ENCODE data around the gene DSP.

Gene DSP

GRCh38 chr6:7541175-7542064 lies at the start of gene DSP:
DSP (plus strand) TSS chr6:7541671; CDS start chr6:7541916, 245 bp downstream.
- Histone ChIP-seq H3K9me3 (ENCODE audit: control insufficient read depth, insufficient read depth, low read length) (no peaks in the 10 kb centered on the region), H3K4me1 (ENCODE audit: control insufficient read depth, insufficient read depth, low read length) (peaks cover 10% of the 10 kb centered on the region), H3K4me3 (ENCODE audit: low read depth, low read length) (peak within 1 kb of the TSS; percentile 69), H3K27me3 (ENCODE audit: control insufficient read depth, insufficient read depth, low read length) (peaks cover 39% of the 10 kb centered on the region), H3K9ac (ENCODE audit: low read depth, low read length) (peak within 1 kb of the TSS; percentile 70), H3K36me3 (ENCODE audit: control insufficient read depth, insufficient read depth, low read length) (no peaks in the 10 kb centered on the region)

- Histone ChIP-seq H3K9me3 (ENCODE audit: control insufficient read depth, insufficient read depth, low read length) (no peaks in the 10 kb centered on the region), H3K9ac (ENCODE audit: low read depth, low read length) (no peak overlapping the region), H3K4me1 (ENCODE audit: control insufficient read depth, insufficient read depth, low read length) (no peaks in the 10 kb centered on the region), H3K36me3 (ENCODE audit: control insufficient read depth, insufficient read depth, low read length) (no peaks in the 10 kb centered on the region), H3K27me3 (ENCODE audit: control insufficient read depth, insufficient read depth, low read length) (no peaks in the 10 kb centered on the region), H3K4me3 (ENCODE audit: low read depth, low read length) (no peak overlapping the region)
Measured at GRCh38 chr6:7493866-7494265, 47.6 kb upstream of the DSP start.

GRCh38 chr6:7494638-7495037 lies 46.8 kb upstream of the DSP start:
- Histone ChIP-seq H3K27me3 (ENCODE audit: control insufficient read depth, insufficient read depth, low read length) (no peaks in the 10 kb centered on the region), H3K9me3 (ENCODE audit: control insufficient read depth, insufficient read depth, low read length) (no peaks in the 10 kb centered on the region), H3K4me3 (ENCODE audit: low read depth, low read length) (no peak overlapping the region), H3K9ac (ENCODE audit: low read depth, low read length) (no peak overlapping the region), H3K36me3 (ENCODE audit: control insufficient read depth, insufficient read depth, low read length) (no peaks in the 10 kb centered on the region), H3K4me1 (ENCODE audit: control insufficient read depth, insufficient read depth, low read length) (no peaks in the 10 kb centered on the region)

GRCh38 chr6:7496266-7496875 lies 45.1 kb upstream of the DSP start:
- H3K36me3 ChIP-seq (ENCODE audit: control insufficient read depth, insufficient read depth, low read length) = no peaks in the 10 kb centered on the region
- no peaks in the 10 kb centered on the region for H3K9me3 ChIP-seq (ENCODE audit: control insufficient read depth, insufficient read depth, low read length)
- no peak overlapping the region for H3K9ac ChIP-seq (ENCODE audit: low read depth, low read length)
- no peaks in the 10 kb centered on the region for H3K27me3 ChIP-seq (ENCODE audit: control insufficient read depth, insufficient read depth, low read length)
- no peaks in the 10 kb centered on the region for H3K4me1 ChIP-seq (ENCODE audit: control insufficient read depth, insufficient read depth, low read length)
- no peak overlapping the region for H3K4me3 ChIP-seq (ENCODE audit: low read depth, low read length)

GRCh38 chr6:7500752-7501282 lies 40.7 kb upstream of the DSP start:
- H3K36me3 ChIP-seq (ENCODE audit: control insufficient read depth, insufficient read depth, low read length) = no peaks in the 10 kb centered on the region
- no peaks in the 10 kb centered on the region for H3K9me3 ChIP-seq (ENCODE audit: control insufficient read depth, insufficient read depth, low read length)
- H3K4me3 ChIP-seq (ENCODE audit: low read depth, low read length) = no peak overlapping the region
- H3K27me3 ChIP-seq (ENCODE audit: control insufficient read depth, insufficient read depth, low read length) = no peaks in the 10 kb centered on the region
- H3K4me1 ChIP-seq (ENCODE audit: control insufficient read depth, insufficient read depth, low read length) = peaks cover 12% of the 10 kb centered on the region
- H3K9ac ChIP-seq (ENCODE audit: low read depth, low read length) = no peak overlapping the region

GRCh38 chr6:7502743-7503142 lies 38.7 kb upstream of the DSP start:
- no peaks in the 10 kb centered on the region for H3K27me3 ChIP-seq (ENCODE audit: control insufficient read depth, insufficient read depth, low read length)
- no peak overlapping the region for H3K4me3 ChIP-seq (ENCODE audit: low read depth, low read length)
- no peak overlapping the region for H3K9ac ChIP-seq (ENCODE audit: low read depth, low read length)
- no peaks in the 10 kb centered on the region for H3K9me3 ChIP-seq (ENCODE audit: control insufficient read depth, insufficient read depth, low read length)
- H3K4me1 ChIP-seq (ENCODE audit: control insufficient read depth, insufficient read depth, low read length) = peaks cover 13% of the 10 kb centered on the region
- no peaks in the 10 kb centered on the region for H3K36me3 ChIP-seq (ENCODE audit: control insufficient read depth, insufficient read depth, low read length)

- Histone ChIP-seq H3K27me3 (ENCODE audit: control insufficient read depth, insufficient read depth, low read length) (no peaks in the 10 kb centered on the region), H3K9ac (ENCODE audit: low read depth, low read length) (no peak overlapping the region), H3K4me1 (ENCODE audit: control insufficient read depth, insufficient read depth, low read length) (peaks cover 13% of the 10 kb centered on the region), H3K9me3 (ENCODE audit: control insufficient read depth, insufficient read depth, low read length) (no peaks in the 10 kb centered on the region), H3K36me3 (ENCODE audit: control insufficient read depth, insufficient read depth, low read length) (no peaks in the 10 kb centered on the region), H3K4me3 (ENCODE audit: low read depth, low read length) (no peak overlapping the region)
Measured at GRCh38 chr6:7504041-7504440, 37.4 kb upstream of the DSP start.

GRCh38 chr6:7505189-7505699 lies 36.2 kb upstream of the DSP start:
- Histone ChIP-seq H3K36me3 (ENCODE audit: control insufficient read depth, insufficient read depth, low read length) (no peaks in the 10 kb centered on the region), H3K4me1 (ENCODE audit: control insufficient read depth, insufficient read depth, low read length) (peaks cover 13% of the 10 kb centered on the region), H3K27me3 (ENCODE audit: control insufficient read depth, insufficient read depth, low read length) (no peaks in the 10 kb centered on the region), H3K4me3 (ENCODE audit: low read depth, low read length) (no peak overlapping the region), H3K9ac (ENCODE audit: low read depth, low read length) (no peak overlapping the region), H3K9me3 (ENCODE audit: control insufficient read depth, insufficient read depth, low read length) (no peaks in the 10 kb centered on the region)

GRCh38 chr6:7507600-7507999 lies 33.9 kb upstream of the DSP start:
- no peak overlapping the region for H3K4me3 ChIP-seq (ENCODE audit: low read depth, low read length)
- peaks cover 13% of the 10 kb centered on the region for H3K4me1 ChIP-seq (ENCODE audit: control insufficient read depth, insufficient read depth, low read length)
- no peaks in the 10 kb centered on the region for H3K9me3 ChIP-seq (ENCODE audit: control insufficient read depth, insufficient read depth, low read length)
- H3K9ac ChIP-seq (ENCODE audit: low read depth, low read length) = no peak overlapping the region
- no peaks in the 10 kb centered on the region for H3K27me3 ChIP-seq (ENCODE audit: control insufficient read depth, insufficient read depth, low read length)
- no peaks in the 10 kb centered on the region for H3K36me3 ChIP-seq (ENCODE audit: control insufficient read depth, insufficient read depth, low read length)

- no peaks in the 10 kb centered on the region for H3K4me1 ChIP-seq (ENCODE audit: control insufficient read depth, insufficient read depth, low read length)
- no peaks in the 10 kb centered on the region for H3K9me3 ChIP-seq (ENCODE audit: control insufficient read depth, insufficient read depth, low read length)
- H3K9ac ChIP-seq (ENCODE audit: low read depth, low read length) = no peak overlapping the region
- H3K4me3 ChIP-seq (ENCODE audit: low read depth, low read length) = no peak overlapping the region
- H3K36me3 ChIP-seq (ENCODE audit: control insufficient read depth, insufficient read depth, low read length) = no peaks in the 10 kb centered on the region
- no peaks in the 10 kb centered on the region for H3K27me3 ChIP-seq (ENCODE audit: control insufficient read depth, insufficient read depth, low read length)
Measured at GRCh38 chr6:7512320-7512719, 29.2 kb upstream of the DSP start.

GRCh38 chr6:7513529-7513928 lies 27.9 kb upstream of the DSP start:
- Histone ChIP-seq H3K36me3 (ENCODE audit: control insufficient read depth, insufficient read depth, low read length) (no peaks in the 10 kb centered on the region), H3K4me1 (ENCODE audit: control insufficient read depth, insufficient read depth, low read length) (peaks cover 3% of the 10 kb centered on the region), H3K4me3 (ENCODE audit: low read depth, low read length) (no peak overlapping the region), H3K27me3 (ENCODE audit: control insufficient read depth, insufficient read depth, low read length) (no peaks in the 10 kb centered on the region), H3K9me3 (ENCODE audit: control insufficient read depth, insufficient read depth, low read length) (no peaks in the 10 kb centered on the region), H3K9ac (ENCODE audit: low read depth, low read length) (no peak overlapping the region)

- no peaks in the 10 kb centered on the region for H3K36me3 ChIP-seq (ENCODE audit: control insufficient read depth, insufficient read depth, low read length)
- no peaks in the 10 kb centered on the region for H3K9me3 ChIP-seq (ENCODE audit: control insufficient read depth, insufficient read depth, low read length)
- H3K9ac ChIP-seq (ENCODE audit: low read depth, low read length) = no peak overlapping the region
- peaks cover 8% of the 10 kb centered on the region for H3K4me1 ChIP-seq (ENCODE audit: control insufficient read depth, insufficient read depth, low read length)
- no peak overlapping the region for H3K4me3 ChIP-seq (ENCODE audit: low read depth, low read length)
- H3K27me3 ChIP-seq (ENCODE audit: control insufficient read depth, insufficient read depth, low read length) = no peaks in the 10 kb centered on the region
Measured at GRCh38 chr6:7515363-7515762, 26.1 kb upstream of the DSP start.
